ENCODE data around the gene HEATR1.

DNA sequence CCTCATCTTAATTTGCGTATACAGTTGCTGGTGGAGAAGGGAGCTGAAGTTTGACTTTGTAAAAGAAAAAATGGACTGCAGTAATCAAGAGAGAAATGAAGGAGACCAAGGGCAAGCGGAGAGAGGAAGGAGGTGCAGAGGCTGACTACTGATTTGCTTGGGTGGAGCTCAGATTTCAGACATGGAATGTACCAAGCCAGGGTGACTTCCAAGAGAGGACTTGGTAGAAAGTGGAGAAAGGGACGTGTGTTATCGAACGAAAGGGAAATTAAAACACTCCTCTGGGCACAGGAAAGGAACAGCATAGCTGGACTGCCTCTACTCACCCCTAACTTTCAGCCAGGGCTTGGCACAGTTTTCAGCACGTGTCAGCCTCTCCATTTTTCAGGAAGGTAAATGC is 15.1 kb upstream of the HEATR1 start:
- TF ChIP-seq ZNF239 (tag by site-specific recombination; IDR thresholded peaks at IDR 0.05) (no peak), ZXDB (tag by site-specific recombination; IDR thresholded peaks at IDR 0.05) (no peak), ZNF621 (tag by site-specific recombination; IDR thresholded peaks at IDR 0.05) (no peak), ZNF394 (tag by site-specific recombination; IDR thresholded peaks at IDR 0.05; ENCODE audit: borderline replicate concordance) (no peak), ZNF426 (tag by site-specific recombination; IDR thresholded peaks at IDR 0.05) (no peak)
- TF ChIP-seq, protein P1, sequence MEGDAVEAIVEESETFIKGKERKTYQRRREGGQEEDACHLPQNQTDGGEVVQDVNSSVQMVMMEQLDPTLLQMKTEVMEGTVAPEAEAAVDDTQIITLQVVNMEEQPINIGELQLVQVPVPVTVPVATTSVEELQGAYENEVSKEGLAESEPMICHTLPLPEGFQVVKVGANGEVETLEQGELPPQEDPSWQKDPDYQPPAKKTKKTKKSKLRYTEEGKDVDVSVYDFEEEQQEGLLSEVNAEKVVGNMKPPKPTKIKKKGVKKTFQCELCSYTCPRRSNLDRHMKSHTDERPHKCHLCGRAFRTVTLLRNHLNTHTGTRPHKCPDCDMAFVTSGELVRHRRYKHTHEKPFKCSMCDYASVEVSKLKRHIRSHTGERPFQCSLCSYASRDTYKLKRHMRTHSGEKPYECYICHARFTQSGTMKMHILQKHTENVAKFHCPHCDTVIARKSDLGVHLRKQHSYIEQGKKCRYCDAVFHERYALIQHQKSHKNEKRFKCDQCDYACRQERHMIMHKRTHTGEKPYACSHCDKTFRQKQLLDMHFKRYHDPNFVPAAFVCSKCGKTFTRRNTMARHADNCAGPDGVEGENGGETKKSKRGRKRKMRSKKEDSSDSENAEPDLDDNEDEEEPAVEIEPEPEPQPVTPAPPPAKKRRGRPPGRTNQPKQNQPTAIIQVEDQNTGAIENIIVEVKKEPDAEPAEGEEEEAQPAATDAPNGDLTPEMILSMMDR (tag by site-specific recombination; IDR thresholded peaks at IDR 0.05): no peak
- TF ChIP-seq, protein P2, sequence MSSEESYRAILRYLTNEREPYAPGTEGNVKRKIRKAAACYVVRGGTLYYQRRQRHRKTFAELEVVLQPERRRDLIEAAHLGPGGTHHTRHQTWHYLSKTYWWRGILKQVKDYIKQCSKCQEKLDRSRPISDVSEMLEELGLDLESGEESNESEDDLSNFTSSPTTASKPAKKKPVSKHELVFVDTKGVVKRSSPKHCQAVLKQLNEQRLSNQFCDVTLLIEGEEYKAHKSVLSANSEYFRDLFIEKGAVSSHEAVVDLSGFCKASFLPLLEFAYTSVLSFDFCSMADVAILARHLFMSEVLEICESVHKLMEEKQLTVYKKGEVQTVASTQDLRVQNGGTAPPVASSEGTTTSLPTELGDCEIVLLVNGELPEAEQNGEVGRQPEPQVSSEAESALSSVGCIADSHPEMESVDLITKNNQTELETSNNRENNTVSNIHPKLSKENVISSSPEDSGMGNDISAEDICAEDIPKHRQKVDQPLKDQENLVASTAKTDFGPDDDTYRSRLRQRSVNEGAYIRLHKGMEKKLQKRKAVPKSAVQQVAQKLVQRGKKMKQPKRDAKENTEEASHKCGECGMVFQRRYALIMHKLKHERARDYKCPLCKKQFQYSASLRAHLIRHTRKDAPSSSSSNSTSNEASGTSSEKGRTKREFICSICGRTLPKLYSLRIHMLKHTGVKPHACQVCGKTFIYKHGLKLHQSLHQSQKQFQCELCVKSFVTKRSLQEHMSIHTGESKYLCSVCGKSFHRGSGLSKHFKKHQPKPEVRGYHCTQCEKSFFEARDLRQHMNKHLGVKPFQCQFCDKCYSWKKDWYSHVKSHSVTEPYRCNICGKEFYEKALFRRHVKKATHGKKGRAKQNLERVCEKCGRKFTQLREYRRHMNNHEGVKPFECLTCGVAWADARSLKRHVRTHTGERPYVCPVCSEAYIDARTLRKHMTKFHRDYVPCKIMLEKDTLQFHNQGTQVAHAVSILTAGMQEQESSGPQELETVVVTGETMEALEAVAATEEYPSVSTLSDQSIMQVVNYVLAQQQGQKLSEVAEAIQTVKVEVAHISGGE (tag by site-specific recombination; conservative IDR thresholded peaks at IDR 0.05; ENCODE audit: low read depth): no peak

Measured in HEK293 (cell line).